GM12878 (cell line): ENCODE results near the gene PRICKLE3. TPM values are rescaled to one million over a fixed set of nuclear protein-coding genes. Genes with fewer than 3 reads are reported as not detected.

Experiments
- ATAC-seq: fragments of 200-7000 bp; cut with Tn5 transposase; 3 replicates; pipeline ENCODE4 v1.9.1; 2020; ENCODE audit warnings: mild to moderate bottlenecking, moderate library complexity
- BruUV-seq: library from RNA; stranded (reverse); fragments of 400-500 nt; replicated peaks from 2 replicates; lab custom pipeline; 2021; lab: Mats Ljungman, UMichigan
- CTCF ChIA-PET: fragments of 300-600 bp; sonication (Branson Sonifier 250); formaldehyde crosslinking; extraction: SDS; loops from one replicate; lab custom pipeline; 2021; ENCODE audit warnings: inconsistent platforms; lab: Yijun Ruan, JAX
- POLR2A ChIA-PET: fragments of 350-600 bp; formaldehyde crosslinking; extraction: SDS; loops from one replicate; lab custom pipeline; 2021; ENCODE audit warnings: inconsistent platforms; lab: Charles Lee
- RAD21 ChIA-PET: fragments of 300-600 bp; sonication (Branson Sonifier 250); formaldehyde crosslinking; loops from one replicate; lab custom pipeline; 2023; ENCODE audit warnings: antibody characterized with exemption; ENCODE audit not compliant: unreplicated experiment; lab: Charles Lee
- SMC1A ChIA-PET: fragments of 300-600 bp; sonication (Branson Sonifier 250); formaldehyde crosslinking; loops from one replicate; lab custom pipeline; 2023; ENCODE audit not compliant: unreplicated experiment, uncharacterized antibody; lab: Charles Lee
- DNase-seq: peaks from one replicate; pipeline ENCODE4 v3.0.0-alpha.2; 2011; ENCODE audit warnings: low read depth, low spot score
- FAIRE-seq: peaks from 3 replicates; lab custom pipeline; 2011; peaks lifted over from hg19 to GRCh38; lab: Jason Lieb, UNC
- H2AFZ ChIP-seq: 2 replicates; pipeline ENCODE4 v1.6.0; 2011; ENCODE audit warnings: low read depth, low read length, control low read depth; ENCODE audit not compliant: control insufficient read depth
- H3K27ac ChIP-seq: 2 replicates; pipeline ENCODE4 v1.5.1; 2011; ENCODE audit warnings: control low read depth; ENCODE audit not compliant: control insufficient read depth, insufficient read depth
- H3K27me3 ChIP-seq, 2 experiments: replicated peaks in 1 of 2; 2 replicates each; pipeline versions ENCODE4 v1.6.0 to v1.6.1; 2011; ENCODE audit warnings: low read length in 1 of 2; ENCODE audit not compliant: control insufficient read depth in 2 of 2, insufficient read depth in 2 of 2
- H3K36me3 ChIP-seq, 2 experiments: 2 replicates each; pipeline ENCODE4 v1.5.1; 2011; ENCODE audit warnings: low read length in 1 of 2; ENCODE audit not compliant: control insufficient read depth in 2 of 2, insufficient read depth in 2 of 2
- H3K4me1 ChIP-seq: 2 replicates; pipeline ENCODE4 v1.6.1; 2011; ENCODE audit warnings: mild to moderate bottlenecking, low read length, moderate library complexity, mixed read lengths; ENCODE audit not compliant: control insufficient read depth, insufficient read depth
- H3K4me2 ChIP-seq: 2 replicates; pipeline ENCODE4 v1.6.0; 2011; ENCODE audit warnings: control low read depth; ENCODE audit not compliant: control insufficient read depth, insufficient read depth
- H3K4me3 ChIP-seq: fragments of 200-600 bp; sonication (generic); 2 replicates; pipeline ENCODE4 v1.5.1; 2016
- H3K79me2 ChIP-seq: 2 replicates; pipeline ENCODE4 v1.6.0; 2011; ENCODE audit warnings: low read length; ENCODE audit not compliant: control insufficient read depth, insufficient read depth
- H3K9ac ChIP-seq: 2 replicates; pipeline ENCODE4 v1.8.0; 2011; ENCODE audit warnings: low read length, control low read depth, mixed read lengths; ENCODE audit not compliant: control insufficient read depth, insufficient read depth
- H3K9me3 ChIP-seq: replicated peaks from 3 replicates; pipeline ENCODE4 v1.5.1; 2011; ENCODE audit warnings: mild to moderate bottlenecking, low read length; ENCODE audit not compliant: control insufficient read depth, insufficient read depth
- H4K20me1 ChIP-seq: 2 replicates; pipeline ENCODE4 v1.6.0; 2011; ENCODE audit not compliant: control insufficient read depth, insufficient read depth
- BRCA1 ChIP-seq: IDR thresholded peaks from 2 replicates; pipeline ENCODE4 v1.6.1; 2011; ENCODE audit warnings: low read depth, low read length, improper control_type of control experiment
- CHD4 ChIP-seq: fragments of 200-600 bp; sonication (generic); IDR thresholded peaks from 2 replicates; pipeline ENCODE4 v1.6.1; 2016; ENCODE audit warnings: mild to moderate bottlenecking
- EED ChIP-seq: sonication (generic); IDR thresholded peaks from 2 replicates; pipeline ENCODE4 v1.6.1; 2016; ENCODE audit warnings: antibody characterized with exemption, low read depth
- KLF5 ChIP-seq: fragments of 450-650 bp; IDR thresholded peaks from 2 replicates; pipeline ENCODE4 v1.6.1; 2014; ENCODE audit warnings: mild to moderate bottlenecking; ENCODE audit not compliant: partially characterized antibody
- RAD21 ChIP-seq: IDR thresholded peaks from 2 replicates; pipeline ENCODE4 v1.6.1; 2011; ENCODE audit warnings: mild to moderate bottlenecking, low read depth, low read length, moderate library complexity; ENCODE audit not compliant: insufficient read depth
- RCOR1 ChIP-seq: conservative IDR thresholded peaks from 2 replicates; pipeline ENCODE4 v1.6.1; 2012; ENCODE audit warnings: low read depth, low read length, improper control_type of control experiment
- RFX5 ChIP-seq: IDR thresholded peaks from 2 replicates; pipeline ENCODE4 v1.6.1; 2011; ENCODE audit warnings: low read depth, low read length, improper control_type of control experiment
- SMAD1 ChIP-seq: fragments of 450-650 bp; IDR thresholded peaks from 2 replicates; pipeline ENCODE4 v1.6.1; 2018; ENCODE audit warnings: mild to moderate bottlenecking, low read depth; ENCODE audit not compliant: partially characterized antibody
- SREBF1 ChIP-seq: IDR thresholded peaks from 2 replicates; pipeline ENCODE4 v1.6.1; 2012; ENCODE audit warnings: mild to moderate bottlenecking, low read length
- TCF7 ChIP-seq: IDR thresholded peaks from 2 replicates; pipeline ENCODE4 v1.6.1; 2014; ENCODE audit warnings: antibody characterized with exemption, borderline replicate concordance
- ZNF217 ChIP-seq: fragments of 450-650 bp; IDR thresholded peaks from 2 replicates; pipeline ENCODE4 v1.6.1; 2017; ENCODE audit warnings: antibody characterized with exemption, mild to moderate bottlenecking
- WGBS: methylation state at CpG from one replicate; pipeline ENCODE4 v1.1.6; 2016; ENCODE audit warnings: low lambda C conversion rate; ENCODE audit not compliant: insufficient replicate concordance, insufficient coverage; ENCODE audit errors: missing lambda C conversion rate; 5-methylcytosine and 5-hydroxymethylcytosine counted together
- in situ Hi-C: fragments of 300-500 bp; cut with MboI; formaldehyde crosslinking; loops from 9 replicates; pipeline ENCODE4 v1.14.3; 2018; ENCODE audit warnings: mixed read lengths
- intact Hi-C: fragments of 100-400 bp; cut with micrococcal nuclease; formaldehyde crosslinking; loops from one replicate; pipeline ENCODE4 v1.14.2; 2022; ENCODE audit not compliant: unreplicated experiment
- polyA plus RNA-seq, 11 experiments: library from polyadenylated mRNA; depleted of rRNA in 4 of 11; unstranded in 6 of 11; stranded (reverse) in 5 of 11; fragments of >200 nt; fragmentation: Nextera tagmentation in 4 of 11; fragmentation: Illumina TruSeq in 1 of 11; extraction: Ambion mirVana in 4 of 11; extraction: Trizol in 1 of 11; gene quantifications; 1 replicate in 1 of 11; 2 replicates in 10 of 11; pipeline versions ENCODE4 v1.2.1 to v1.2.3, GENCODE V29; 2011 to 2016; ENCODE audit warnings: inconsistent platforms in 2 of 11, missing spikeins in 2 of 11, low read depth in 1 of 11
- total RNA-seq, 4 experiments: library from RNA; depleted of rRNA in 3 of 4; stranded (reverse); fragments of >200 nt in 3 of 4; fragmentation: Illumina TruSeq in 1 of 4; extraction: Trizol in 1 of 4; gene quantifications; 2 replicates each; pipeline versions ENCODE4 v1.2.1 to v1.2.3, GENCODE V29; 2013 to 2021
- TF ChIP-seq, protein P1 (sequence below): IDR thresholded peaks from 2 replicates; pipeline ENCODE4 v1.6.1; 2012; ENCODE audit warnings: low read length, inconsistent platforms

The PRICKLE3 gene
- total and polyA plus RNA-seq, 10 of the 15 experiments (the other 5 are each of a cell fraction or from before 2014, with no cell fraction given), result 0.69 to 17.4 (median 7.6) TPM

DNA sequence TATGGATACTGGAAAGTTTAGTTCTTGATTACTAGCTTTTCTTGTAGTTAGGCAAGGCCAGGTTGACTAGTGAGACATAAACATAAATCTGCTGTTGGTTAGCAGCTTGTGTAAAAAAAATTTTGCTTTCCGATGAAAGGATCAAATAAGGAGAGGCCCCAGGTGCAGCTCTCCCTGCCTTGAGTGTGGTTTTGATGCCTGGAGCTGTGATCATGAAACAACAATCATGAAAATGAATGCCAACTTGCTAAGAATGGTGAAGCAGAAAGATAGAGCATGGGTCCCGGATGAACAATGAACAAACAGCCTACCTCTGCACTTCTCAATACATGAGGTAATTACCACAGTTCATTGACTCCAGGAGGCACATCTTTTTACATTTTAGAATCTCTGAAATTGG is 28.2 kb upstream of the PRICKLE3 start:
- no peak for TF ChIP-seq SMAD1
- TF ChIP-seq EED, result no peak
- TF ChIP-seq KLF5, result no peak
- TF ChIP-seq ZNF217, result no peak
- no peak for TF ChIP-seq BRCA1
- TF ChIP-seq RAD21, result no peak
- TF ChIP-seq RFX5, result no peak
- TF ChIP-seq, protein P1, sequence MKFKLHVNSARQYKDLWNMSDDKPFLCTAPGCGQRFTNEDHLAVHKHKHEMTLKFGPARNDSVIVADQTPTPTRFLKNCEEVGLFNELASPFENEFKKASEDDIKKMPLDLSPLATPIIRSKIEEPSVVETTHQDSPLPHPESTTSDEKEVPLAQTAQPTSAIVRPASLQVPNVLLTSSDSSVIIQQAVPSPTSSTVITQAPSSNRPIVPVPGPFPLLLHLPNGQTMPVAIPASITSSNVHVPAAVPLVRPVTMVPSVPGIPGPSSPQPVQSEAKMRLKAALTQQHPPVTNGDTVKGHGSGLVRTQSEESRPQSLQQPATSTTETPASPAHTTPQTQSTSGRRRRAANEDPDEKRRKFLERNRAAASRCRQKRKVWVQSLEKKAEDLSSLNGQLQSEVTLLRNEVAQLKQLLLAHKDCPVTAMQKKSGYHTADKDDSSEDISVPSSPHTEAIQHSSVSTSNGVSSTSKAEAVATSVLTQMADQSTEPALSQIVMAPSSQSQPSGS, result no peak
- TF ChIP-seq CHD4, result no peak
- no peak for TF ChIP-seq TCF7
- TF ChIP-seq SREBF1, result no peak
- no peak for TF ChIP-seq RCOR1
- no peak overlapping the region for H3K27ac ChIP-seq

More for the DNA sequence above, 28.2 kb upstream of the PRICKLE3 start:
- Histone ChIP-seq H2AFZ (no peak overlapping the region), H3K4me1 (no peaks in the 10 kb centered on the region), H3K36me3 (no peaks in the 10 kb centered on the region), H3K4me2 (no peak overlapping the region), H3K9me3 (no peaks in the 10 kb centered on the region; the same call in 2 of the 3 replicates), H4K20me1 (no peaks in the 10 kb centered on the region), H3K4me3 (no peak overlapping the region), H3K79me2 (no peaks in the 10 kb centered on the region), H3K9ac (no peak overlapping the region), H3K27me3 (no peaks in the 10 kb centered on the region)
- CTCF ChIA-PET, result interaction anchor here (1.0 kb wide), 1 partner anchor 22 kb away, joined by 4 read pairs; no protein-coding TSS in a partner anchor
- POLR2A ChIA-PET, result no interaction called here
- SMC1A ChIA-PET, result no interaction called here
- 48% methylated on average over 2 of the region's 2 CpGs for WGBS
- no peak for DNase-seq
- no peak for ATAC-seq
- intact Hi-C loops, result no loop called here
- BruUV-seq, result no TSS peak
- RAD21 ChIA-PET, result interaction anchor here (1.0 kb wide), 1 partner anchor 22 kb away, joined by 3 read pairs; no protein-coding TSS in a partner anchor
- in situ Hi-C loops, result no loop called here
- no peak for FAIRE-seq
